ENCODE data around the gene ZNF697. TPM values are rescaled to one million over a fixed set of nuclear protein-coding genes. Genes with fewer than 3 reads are reported as not detected.

ZNF697 gene
- total RNA-seq, 1 donor from 2014 or later = 8.3 TPM

DNA sequence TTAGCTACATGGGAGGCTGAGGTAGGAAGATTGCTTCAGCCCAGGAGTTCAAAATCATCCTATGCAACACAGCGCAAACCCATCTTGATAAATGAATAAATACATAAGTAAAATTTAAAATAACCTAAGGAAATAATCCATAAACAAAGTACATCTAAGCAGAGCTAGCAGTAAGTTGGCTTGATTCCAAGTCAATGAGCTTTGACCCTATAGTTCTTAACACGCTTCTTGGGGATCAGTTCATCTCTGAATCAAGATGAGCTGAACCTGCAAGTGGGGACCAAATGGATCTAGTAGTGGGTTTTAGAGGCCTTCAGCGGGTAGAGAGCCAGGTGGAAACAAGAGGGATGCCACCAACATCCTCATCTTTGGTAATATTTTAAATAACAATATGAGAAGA lies 32.1 kb upstream of the ZNF697 start:
- Histone ChIP-seq H3K4me3 (no peak overlapping the region), H3K4me2 (no peak overlapping the region), H3K9me3 (ENCODE audit: low read depth) (no peaks in the 10 kb centered on the region), H3K4me1 (peaks cover 13% of the 10 kb centered on the region), H4K20me1 (ENCODE audit: low read depth) (no peaks in the 10 kb centered on the region), H3K36me3 (no peaks in the 10 kb centered on the region), H3K9ac (no peak overlapping the region), H3F3A (ENCODE audit: low read depth) (peaks cover 4% of the 10 kb centered on the region), H2AFZ (replicated peaks) (no peak overlapping the region), H3K27me3 (no peaks in the 10 kb centered on the region), H3K79me2 (ENCODE audit: low read depth) (no peaks in the 10 kb centered on the region), H3K27ac (no peak overlapping the region)
- Mint-ChIP-seq H3K27ac (no peak overlapping the region), H3K27me3 (ENCODE audit: insufficient read depth, low read depth) (peaks cover 4% of the 10 kb centered on the region), H3K4me3 (no peak overlapping the region), H3K4me1 (peaks cover 11% of the 10 kb centered on the region), H3K9me3 (peaks cover 2% of the 10 kb centered on the region), H3K36me3 (no peaks in the 10 kb centered on the region)
- TF ChIP-seq EZH2phosphoT487 (IDR thresholded peaks at IDR 0.05) = no peak
- no peak for TF ChIP-seq EZH2 (IDR thresholded peaks at IDR 0.05)
- TF ChIP-seq, protein P1, sequence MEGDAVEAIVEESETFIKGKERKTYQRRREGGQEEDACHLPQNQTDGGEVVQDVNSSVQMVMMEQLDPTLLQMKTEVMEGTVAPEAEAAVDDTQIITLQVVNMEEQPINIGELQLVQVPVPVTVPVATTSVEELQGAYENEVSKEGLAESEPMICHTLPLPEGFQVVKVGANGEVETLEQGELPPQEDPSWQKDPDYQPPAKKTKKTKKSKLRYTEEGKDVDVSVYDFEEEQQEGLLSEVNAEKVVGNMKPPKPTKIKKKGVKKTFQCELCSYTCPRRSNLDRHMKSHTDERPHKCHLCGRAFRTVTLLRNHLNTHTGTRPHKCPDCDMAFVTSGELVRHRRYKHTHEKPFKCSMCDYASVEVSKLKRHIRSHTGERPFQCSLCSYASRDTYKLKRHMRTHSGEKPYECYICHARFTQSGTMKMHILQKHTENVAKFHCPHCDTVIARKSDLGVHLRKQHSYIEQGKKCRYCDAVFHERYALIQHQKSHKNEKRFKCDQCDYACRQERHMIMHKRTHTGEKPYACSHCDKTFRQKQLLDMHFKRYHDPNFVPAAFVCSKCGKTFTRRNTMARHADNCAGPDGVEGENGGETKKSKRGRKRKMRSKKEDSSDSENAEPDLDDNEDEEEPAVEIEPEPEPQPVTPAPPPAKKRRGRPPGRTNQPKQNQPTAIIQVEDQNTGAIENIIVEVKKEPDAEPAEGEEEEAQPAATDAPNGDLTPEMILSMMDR (IDR thresholded peaks at IDR 0.05) = no peak
- no peak for DNase-seq (ENCODE audit: low spot score)

DNA sequence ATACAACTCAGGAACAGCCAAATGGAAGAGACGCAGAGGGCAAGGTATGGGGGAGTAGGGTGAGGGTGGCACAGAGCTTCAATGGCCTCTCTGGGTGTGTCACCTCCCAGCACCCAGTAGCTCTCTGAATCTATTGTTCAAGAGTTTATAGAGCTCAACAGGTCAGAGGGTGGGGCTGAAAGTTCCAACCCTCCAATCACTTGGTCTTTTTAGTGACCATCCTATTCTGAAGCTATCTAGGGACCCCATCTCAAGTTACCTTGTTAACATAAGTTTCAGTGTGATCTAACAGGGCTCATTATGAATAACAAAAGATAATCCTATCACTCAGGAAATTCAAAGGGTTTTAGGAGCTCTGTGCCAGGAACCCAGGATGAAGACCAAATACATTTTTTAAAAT lies 31.2 kb upstream of the ZNF697 start:
- Histone ChIP-seq H3K4me3 (no peak overlapping the region), H3K4me1 (peaks cover 15% of the 10 kb centered on the region), H3K9ac (no peak overlapping the region), H3K4me2 (no peak overlapping the region), H3K9me3 (ENCODE audit: low read depth) (no peaks in the 10 kb centered on the region), H2AFZ (replicated peaks) (no peak overlapping the region), H3K36me3 (no peaks in the 10 kb centered on the region), H4K20me1 (ENCODE audit: low read depth) (no peaks in the 10 kb centered on the region), H3F3A (ENCODE audit: low read depth) (peaks cover 8% of the 10 kb centered on the region), H3K79me2 (ENCODE audit: low read depth) (no peaks in the 10 kb centered on the region), H3K27me3 (no peaks in the 10 kb centered on the region), H3K27ac (no peak overlapping the region)
- Mint-ChIP-seq H3K4me1 (peaks cover 15% of the 10 kb centered on the region), H3K27me3 (ENCODE audit: insufficient read depth, low read depth) (peaks cover 4% of the 10 kb centered on the region), H3K9me3 (peaks cover 2% of the 10 kb centered on the region), H3K4me3 (no peak overlapping the region), H3K36me3 (no peaks in the 10 kb centered on the region), H3K27ac (no peak overlapping the region)
- TF ChIP-seq, protein P1 (IDR thresholded peaks at IDR 0.05) = no peak
- TF ChIP-seq EZH2 (IDR thresholded peaks at IDR 0.05) = no peak
- no peak for TF ChIP-seq EZH2phosphoT487 (IDR thresholded peaks at IDR 0.05)
- DNase-seq (ENCODE audit: low spot score) = peak; percentile 39

DNA sequence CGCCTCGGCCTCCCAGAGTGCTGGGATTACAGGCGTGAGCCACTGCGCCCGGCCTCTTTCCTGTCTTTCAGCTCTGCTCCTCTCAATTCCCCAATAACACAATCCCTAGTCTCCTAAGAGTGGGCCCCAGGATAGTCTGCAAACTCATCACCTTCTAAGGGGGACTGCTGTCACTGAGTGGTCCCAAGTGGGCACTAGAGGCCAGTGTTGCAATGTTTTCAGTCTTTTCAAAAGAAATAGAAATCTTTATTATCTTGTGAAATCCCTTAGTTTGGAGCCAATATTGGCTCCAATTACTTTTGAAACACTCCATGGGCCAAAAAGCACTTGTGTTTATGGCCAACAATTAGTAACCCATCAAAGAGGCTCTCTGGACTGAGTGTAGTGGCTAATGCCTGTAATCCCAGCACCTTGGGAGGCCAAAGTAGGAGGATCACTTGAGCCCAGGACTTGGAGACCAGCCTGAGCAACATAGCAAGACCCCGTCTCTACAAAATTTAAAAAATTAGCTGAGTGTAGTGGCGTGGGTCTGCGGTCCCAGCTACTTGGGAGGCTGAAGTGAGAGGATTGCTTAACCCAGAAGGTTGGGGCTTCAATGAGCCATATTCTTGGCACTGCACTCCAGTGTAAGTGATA lies 28.6 kb upstream of the ZNF697 start:
- no peaks in the 10 kb centered on the region for H3K79me2 ChIP-seq (ENCODE audit: low read depth)

More for the DNA sequence above, 28.6 kb upstream of the ZNF697 start:
- Histone ChIP-seq H2AFZ (replicated peaks) (no peak overlapping the region), H3K9ac (no peak overlapping the region), H3K4me1 (peaks cover 22% of the 10 kb centered on the region), H3K4me2 (no peak overlapping the region), H3K9me3 (ENCODE audit: low read depth) (no peaks in the 10 kb centered on the region), H4K20me1 (ENCODE audit: low read depth) (no peaks in the 10 kb centered on the region), H3F3A (ENCODE audit: low read depth) (peaks cover 14% of the 10 kb centered on the region), H3K27me3 (no peaks in the 10 kb centered on the region), H3K27ac (no peak overlapping the region), H3K36me3 (no peaks in the 10 kb centered on the region), H3K4me3 (no peak overlapping the region)
- H3K36me3 Mint-ChIP-seq = no peaks in the 10 kb centered on the region
- no peak overlapping the region for H3K27ac Mint-ChIP-seq
- no peak for DNase-seq (ENCODE audit: low spot score)
- TF ChIP-seq, protein P1 (IDR thresholded peaks at IDR 0.05) = peak; percentile 26
- TF ChIP-seq EZH2phosphoT487 (IDR thresholded peaks at IDR 0.05) (no peak), EZH2 (IDR thresholded peaks at IDR 0.05) (no peak)
- peaks cover 24% of the 10 kb centered on the region for H3K4me1 Mint-ChIP-seq
- H3K4me3 Mint-ChIP-seq = no peak overlapping the region
- H3K27me3 Mint-ChIP-seq (ENCODE audit: insufficient read depth, low read depth) = peaks cover 4% of the 10 kb centered on the region
- peaks cover 2% of the 10 kb centered on the region for H3K9me3 Mint-ChIP-seq

Measured in neural progenitor cell (in vitro differentiated cells).